Stimulated activated CD4-positive, alpha-beta T cell treated with anti-CD3 and anti-CD28 coated beads, Interleukin-1b, Interleukin-23, amount 100 ng/mL, for 4 hours (primary cell): ENCODE data around the gene BTG4.

ENCODE experiments used
- DNase-seq, 2 donors: peaks; one replicate each; pipeline ENCODE4 v3.0.0-alpha.2; 2020; ENCODE audit warnings: low read depth in 2 of 2

The BTG4 gene

DNA sequence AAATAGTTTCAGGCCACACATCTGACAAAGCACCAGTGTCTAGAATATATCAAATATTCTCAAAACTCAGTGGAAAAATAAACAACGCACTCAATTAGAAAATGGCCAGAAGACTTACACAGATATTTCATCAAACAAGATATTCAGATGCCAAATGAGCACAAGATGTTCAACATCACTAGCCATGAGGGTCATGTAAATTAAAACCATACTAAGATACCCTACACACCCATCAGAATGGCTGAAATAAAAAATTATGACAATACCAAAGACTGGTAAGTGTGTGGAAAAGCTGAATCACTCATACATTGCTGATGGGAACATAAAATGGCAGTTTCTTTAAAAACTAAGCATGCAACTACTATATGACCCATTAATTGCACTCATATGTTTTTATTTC is 21.7 kb downstream of the BTG4 start:
- no peak for DNase-seq

DNA sequence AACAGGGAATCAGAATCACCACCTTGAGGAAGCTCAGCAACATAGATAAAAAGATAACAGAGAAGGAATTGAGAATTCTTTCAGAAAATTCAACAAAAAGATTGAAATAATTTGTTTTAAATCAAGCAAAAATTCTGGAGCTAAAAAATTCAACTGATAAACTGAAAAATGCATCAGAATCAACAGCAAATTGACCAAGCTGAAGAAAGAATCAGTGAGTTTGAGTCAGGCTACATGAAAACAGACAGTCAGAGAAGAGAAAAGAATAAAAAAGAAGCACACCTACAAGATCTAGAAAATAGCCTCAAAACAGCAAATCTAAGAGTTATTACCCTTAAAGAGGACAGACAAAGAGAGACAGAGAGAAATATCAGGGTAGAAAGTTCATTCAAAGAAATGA is 28.8 kb downstream of the BTG4 start:
- DNase-seq = no peak

DNA sequence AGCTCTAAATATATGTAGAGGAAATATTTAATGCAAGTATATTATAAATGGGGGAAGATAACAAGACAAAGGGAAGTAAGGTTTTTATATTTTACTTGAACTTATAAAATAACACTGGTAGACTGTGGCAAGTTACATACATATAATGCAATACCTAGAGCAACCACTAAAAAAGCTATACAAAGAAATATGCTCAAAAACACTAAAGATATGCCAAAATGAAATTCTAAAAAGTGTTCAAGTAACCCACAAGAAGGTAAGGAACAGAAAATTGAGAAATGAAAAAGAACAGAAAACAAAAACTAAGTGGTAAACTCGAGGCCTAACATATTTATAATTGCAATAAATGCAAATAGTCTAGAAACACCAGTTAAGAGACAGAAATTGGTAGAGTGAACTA is 32.5 kb downstream of the BTG4 start:
- DNase-seq = no peak

DNA sequence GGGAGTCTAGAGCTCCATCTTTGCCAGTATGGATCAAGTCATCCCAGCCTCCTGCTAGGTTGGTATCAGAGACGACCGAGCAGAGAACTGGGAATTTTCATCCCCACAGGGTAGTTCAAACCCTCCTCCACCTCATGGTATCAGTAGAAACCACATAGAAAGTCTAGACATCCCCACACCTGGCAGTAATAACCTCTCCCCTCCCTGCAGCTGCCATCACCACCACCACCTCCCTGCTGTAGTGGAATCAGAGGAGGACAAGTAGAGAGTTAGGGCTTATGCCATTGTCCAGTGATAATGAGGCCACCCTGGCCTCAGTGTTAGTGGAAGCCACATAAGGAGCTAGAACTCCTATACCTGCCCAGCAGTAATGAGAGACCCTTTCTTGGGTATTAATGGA is 34.3 kb downstream of the BTG4 start:
- DNase-seq = no peak

DNA sequence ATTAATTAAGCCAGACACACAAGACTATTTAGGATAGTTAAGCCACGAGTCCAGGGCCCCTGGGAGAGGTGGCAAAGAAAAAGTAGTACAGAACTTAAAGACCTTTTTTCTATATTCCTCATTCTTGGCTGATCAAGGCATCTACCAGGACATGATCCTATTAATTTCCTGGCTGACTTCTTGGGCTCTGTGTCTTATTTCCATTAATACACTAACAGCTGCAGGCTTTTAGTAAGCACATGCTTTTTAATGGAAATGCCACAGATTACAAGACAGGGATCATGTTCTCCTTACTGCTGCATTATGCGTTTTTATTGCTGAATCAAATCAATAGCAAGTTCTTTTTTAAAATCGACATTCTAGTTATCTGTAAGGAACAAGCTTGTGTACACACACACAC is 35.2 kb downstream of the BTG4 start:
- DNase-seq = no peak

DNA sequence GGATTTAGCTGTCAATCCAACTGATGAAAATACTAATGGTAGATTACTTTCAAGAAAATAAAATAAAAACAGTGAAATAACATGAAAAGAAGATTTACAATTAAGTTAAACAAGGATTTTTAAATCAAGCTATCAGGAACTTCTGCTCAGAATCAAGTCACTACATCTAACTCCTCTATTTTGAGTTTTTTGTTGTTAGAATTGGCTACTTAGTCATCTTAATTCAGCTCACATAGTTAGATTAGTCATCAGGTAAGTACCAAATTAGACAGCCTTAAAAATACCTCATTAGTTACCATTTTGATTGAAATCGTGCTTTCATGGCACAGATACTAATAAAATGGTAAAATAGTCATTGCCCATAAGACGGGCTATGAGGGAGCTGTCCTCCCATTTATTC is 35.8 kb downstream of the BTG4 start:
- no peak for DNase-seq

DNA sequence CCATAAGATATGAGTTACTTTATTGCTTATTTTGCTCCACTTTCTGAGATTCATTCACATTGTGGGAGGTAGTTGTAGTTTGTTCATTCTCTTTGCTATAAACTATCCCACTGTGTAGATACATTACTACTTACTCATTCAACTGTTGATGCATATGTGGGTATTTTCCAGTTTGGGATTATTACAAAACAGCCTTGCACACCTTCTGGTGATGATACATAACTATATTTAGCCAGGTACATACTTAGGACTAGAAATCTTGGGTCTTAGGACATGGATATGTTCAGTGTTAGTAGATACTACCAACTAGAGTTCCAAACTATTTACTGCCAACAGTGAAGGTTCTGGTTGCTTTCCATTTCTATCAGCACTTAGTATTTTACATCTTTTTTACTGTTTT is 37.8 kb downstream of the BTG4 start:
- DNase-seq = no peak

DNA sequence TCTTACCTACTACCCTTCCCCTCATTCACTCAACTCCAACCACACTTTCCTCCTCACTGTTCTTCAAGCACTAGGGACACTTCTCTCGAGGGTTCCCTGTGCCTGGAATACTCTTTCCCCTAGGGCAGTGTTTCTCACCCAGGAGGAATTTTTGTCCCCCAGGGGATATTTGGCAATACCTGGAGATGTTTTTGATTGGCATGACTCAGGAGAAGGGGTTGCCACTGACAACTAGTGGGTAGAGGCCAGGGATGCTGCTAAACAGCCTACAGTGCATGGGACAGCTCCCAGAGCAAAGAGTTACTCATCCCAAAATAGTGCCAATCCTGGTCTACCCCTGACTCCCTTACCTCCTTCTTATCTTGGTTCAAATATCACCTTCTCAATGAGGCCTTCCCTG is 40.0 kb downstream of the BTG4 start:
- DNase-seq = no peak

DNA sequence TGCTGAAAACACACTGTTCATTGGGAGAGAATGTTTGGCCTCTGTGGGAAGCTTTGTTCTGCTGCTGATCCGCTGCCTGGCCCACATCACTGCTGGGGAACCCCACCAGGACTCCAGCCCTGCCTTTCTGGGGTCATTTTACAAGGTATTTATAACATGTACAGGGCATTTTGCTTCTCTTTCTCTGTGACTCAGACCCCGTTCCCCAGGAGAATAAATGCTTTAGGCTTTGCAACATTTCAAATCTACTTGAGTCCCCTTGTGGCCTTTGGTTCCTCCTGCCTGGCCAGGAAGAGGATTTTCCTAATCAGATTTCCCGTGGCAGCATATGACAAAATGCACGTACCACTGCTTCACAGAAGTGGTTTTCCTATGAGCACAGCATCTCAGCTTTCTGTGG is 43.0 kb downstream of the BTG4 start:
- no peak for DNase-seq

DNA sequence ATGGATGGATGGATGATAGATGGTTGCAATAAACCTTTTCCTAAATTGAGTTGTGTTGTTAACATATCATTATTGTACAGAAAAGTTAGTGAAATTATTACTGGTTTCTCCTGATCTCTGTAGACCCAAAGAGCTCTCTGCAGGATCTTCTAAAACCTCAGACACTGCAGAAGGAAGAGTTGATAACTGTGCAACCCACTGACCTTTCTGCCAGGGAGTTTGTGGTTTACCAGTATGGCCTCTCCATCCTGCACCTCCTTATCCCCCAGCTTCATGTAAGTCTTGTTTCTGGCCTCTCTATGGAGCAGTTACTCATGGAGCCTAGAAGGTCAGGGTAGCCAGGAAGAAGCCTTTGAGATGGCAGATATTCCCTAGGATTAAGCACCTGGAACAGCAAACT is 45.6 kb downstream of the BTG4 start:
- DNase-seq = no peak

DNA sequence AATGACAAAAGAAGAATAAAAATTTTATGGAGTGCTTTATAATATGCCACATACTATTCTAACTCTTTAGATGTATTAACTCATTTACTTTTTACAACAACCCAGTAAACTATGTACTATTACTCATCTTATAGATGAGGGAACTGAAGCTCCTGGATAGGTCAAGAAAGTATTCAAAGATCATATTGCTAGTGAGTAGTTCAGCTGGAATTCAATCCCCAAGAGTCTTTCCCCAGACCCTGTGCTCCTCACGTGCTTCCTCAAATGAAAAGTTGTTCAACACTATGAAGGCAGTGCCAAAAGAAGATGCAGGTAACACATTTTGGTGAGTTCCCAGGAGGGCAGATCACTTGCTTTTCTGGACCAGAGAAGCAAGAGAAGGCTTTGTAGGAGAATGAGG is 46.8 kb downstream of the BTG4 start:
- DNase-seq = no peak

DNA sequence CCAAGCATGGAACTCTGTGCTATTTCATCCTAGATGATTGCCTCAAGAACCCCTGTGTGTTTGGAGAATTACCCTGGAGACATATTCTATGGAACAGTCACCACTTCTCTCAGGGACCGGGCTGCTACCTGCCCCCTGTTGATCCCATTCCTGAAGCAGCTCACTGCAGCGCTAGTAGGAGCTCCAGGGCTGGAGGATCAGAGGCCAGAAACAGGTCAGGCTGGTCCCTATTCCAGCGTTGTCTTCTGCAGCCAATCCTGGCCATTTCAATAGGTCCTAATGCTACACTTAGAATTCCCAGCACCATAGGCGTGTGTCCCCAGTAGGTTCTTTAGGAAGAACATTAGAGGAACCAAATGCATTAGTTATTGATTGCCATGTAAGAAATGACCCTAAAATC is 48.9 kb downstream of the BTG4 start:
- no peak for DNase-seq

DNA sequence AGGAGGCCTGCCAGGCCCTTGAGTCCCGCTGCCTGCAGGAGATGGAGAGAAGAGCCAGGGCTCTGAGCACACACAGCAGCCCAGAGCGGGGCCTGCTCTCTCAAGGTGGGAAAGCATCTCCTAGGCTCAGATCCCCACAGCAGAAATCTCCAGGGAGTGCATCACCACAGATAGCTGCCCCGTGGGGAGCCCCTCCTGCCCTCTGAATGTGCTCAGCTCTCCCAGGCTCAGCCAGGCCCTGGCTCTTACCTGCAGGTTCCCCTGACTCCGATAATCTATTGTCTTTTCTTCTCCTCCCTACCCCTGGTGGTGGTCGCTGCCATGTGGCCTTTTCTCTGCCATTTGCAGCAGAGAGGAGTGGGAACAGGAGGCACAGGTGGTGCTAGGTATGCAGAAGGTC is 49.9 kb downstream of the BTG4 start:
- no peak for DNase-seq

DNA sequence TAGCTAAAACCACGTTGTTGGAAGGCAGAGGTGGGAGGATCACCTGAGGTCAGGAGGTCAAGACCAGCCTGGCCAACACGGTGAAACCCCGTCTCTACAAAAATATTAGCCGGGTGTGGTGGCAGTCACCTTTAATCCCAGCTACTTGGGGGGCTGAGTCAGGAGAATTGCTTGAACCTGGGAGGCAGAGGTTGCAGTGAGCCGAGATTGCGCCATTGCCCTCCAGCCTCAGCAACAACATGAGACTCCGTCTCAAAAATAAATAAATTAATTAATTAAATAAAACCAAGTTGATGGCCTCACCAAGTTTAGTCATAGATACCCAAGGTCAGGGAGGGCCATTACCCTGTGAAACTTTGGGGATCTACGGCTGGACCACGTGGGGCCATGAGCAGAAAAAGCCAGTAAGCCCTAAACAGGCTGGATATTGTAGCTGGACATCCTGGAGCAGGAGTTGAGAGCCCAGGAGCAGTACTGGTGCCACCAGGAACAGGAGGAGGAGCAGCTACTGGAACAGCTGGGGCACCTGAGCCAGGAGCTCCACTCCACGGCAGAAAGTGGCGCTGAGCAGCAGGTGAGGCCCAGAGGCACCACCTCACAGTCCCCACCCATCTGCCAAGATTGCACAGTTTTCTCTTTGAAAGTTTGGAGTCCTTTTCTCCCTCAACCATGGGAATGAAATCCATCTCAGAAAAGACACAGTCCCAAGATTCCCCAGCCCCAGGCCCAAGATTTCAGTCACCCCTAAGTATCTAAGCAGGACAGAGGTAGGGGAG is 50.5 kb downstream of the BTG4 start:
- no peak for DNase-seq

DNA sequence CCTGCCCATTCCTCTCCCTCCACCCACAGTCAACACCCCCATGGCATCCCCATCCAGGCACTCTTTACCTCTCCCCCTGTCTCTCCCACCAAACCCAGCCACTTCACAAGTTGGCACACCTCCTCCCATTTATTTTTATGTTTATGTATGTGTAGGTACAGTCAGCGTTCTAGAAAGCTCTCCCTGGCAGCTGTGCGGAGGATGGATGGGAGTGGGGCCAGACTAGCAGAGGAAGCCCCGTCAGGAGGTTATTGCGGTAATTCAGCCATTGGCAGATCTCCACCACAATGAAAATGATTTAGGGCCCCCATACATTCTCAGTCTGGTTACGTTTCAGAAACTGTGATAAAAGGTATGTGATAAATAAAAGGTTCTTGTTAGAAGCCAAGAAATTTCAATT is 51.3 kb downstream of the BTG4 start:
- DNase-seq = no peak

DNA sequence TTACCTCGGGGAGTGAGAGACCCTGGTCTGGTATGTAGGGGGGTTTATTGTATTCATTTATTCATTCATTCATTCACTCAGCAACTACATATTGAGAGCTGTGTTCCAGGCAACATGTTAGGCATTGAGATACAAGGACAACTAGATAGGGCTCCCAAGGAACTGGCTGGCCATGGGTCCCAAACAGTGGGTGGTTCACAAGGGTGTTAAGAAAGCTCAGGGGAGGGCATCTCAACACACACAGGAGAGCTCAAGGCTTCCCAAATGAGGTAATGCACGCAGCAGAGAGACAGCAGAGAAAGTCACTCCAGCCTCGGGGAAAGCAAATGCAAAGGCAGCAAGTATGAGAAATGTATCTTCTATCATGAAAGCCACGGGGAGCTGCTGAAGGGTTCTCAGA is 51.8 kb downstream of the BTG4 start:
- DNase-seq = no peak

DNA sequence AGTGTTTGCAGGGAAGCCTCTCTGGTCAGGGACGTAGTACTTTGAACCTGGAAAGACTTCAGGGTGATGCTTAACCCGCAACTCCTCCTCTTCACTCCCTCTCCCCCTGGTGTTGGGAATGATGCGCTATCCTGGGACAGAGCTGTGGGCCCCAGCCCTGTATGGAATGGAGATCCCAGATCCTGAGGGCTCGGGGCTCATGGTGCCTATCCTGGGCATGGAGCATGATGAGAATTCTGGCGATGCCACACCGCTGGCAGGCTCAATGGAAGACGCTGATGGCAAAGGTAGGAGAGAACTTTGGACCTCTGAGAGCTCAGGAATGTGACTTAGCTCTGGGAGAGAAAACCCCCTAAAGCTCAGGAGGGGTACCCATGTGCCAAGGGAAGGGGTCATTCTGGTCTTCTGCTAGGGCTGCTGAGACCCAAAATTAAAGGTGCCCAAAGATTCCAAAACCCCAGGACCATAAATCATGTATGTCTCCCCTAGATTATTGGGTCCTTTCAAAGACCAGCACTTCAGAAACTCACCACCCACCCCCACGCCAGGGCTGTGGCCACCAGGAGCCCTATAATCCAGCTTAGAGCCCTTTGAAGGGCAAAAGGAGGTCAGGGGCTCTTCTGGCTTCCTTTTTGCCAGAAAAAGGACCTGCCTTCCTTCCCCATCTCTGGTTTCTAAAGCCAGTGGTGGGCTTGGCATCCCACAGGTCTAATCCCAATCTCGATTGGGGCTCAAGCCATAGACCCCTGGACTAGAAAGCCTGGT is 52.5 kb downstream of the BTG4 start:
- no peak for DNase-seq

DNA sequence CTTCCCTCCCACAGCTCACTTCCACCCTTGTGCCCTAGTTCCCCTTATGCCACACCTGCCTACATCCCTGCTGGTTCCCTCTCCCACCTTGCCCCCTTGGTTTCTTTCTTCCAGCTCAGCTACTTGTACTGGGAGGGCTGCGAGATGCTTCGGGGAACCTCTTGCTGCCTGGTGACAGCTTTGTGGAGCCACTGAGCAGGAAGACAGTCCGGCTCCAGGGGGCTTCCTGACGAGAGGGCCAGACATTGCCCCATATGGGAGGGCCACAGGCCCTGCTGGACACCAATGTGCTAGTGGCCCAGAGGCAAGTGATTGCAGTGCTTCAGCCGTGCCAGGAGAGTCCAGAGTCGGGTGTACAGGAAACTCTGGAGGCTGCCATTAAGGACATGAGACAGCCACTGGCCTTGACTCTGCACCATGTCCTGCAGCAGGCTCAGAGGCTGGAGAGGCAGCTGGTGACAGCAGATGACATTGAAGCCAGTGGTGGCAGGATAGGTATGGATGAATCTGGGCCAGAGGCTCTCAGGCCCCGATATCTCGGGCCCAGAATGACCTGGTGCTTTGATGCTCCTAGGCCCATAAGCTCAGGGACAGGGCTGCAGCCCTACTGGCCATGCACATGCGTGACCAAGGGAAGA is 54.3 kb downstream of the BTG4 start:
- no peak for DNase-seq

DNA sequence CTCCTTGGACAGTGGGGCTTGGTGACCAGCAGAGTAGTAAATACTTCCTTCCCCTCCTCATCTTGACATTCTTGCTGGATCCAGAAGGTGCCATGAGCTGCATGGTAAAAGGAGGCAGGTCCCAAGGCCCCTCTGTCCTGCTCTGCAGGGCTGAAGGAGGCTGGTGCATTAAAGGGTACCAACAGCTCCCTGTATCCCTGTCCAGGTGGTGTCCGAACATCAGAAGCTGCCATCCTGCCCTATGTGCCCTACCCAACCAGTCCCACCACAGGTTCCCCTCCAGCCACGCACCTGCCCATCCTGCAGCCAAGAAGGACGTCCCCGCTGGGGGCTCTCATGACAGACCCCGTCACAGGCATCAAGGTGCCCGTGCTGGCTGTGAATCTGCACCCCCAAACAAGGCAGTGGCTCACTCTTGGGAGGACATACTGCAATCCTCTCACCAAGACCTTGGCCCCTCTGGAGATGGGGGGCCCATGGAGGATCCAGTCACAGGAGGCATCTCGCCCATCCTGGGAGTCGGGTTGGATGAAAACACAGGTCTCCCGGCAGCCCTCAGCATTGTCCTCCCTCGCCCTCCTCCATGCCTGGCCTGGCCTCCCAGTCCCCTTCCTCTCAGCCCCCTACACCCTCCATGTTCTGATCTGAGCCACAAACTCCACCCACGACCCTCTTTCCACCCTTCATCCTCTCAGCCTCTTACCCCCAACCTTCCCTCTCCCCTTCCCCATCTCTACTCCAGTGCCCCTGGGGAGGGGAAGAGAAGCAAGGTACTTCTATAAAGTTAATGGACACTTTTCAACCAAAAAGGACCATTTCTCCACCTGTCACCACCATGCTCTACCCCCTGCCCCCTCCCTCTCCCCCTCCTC is 55.1 kb downstream of the BTG4 start:
- DNase-seq = no peak

DNA sequence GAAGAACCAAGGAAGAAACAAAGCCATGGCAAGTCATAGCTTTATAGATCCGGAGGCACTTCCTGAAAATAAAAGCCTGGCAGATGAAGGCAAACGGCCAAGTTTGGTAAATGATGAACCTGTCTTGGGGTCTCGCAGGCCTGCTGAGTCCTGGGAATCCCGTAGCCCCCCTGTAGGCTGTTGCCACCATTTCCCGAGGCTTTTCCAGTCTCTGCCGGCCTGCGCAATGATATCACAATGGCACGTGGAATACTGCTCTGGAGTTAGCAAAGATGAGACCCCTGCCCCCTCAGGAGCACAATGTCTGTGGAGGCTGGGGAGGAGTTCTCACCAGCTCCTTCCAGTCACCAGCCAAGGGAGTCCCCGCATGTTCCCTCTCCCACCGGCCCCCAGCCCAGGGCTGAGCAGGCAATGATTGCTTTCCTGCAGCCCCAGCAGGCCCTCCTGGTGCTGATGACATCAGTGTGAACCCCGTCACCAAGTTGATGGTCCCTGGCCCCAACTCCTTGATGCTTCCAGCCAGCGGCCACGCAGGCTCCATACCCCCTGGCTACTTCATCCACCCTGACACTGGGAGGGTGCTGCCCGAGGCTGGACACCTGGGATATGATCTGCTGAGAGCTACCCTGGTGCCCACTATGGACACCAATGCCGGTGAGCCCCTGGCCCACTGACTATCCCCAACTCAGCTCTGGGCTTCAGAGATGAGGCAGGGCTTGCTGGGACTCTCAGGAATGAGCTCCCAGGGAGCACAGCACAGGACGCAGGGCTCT is 55.9 kb downstream of the BTG4 start:
- DNase-seq = no peak
